Loucy (cell line): ENCODE results near the gene MARCKS.

Experiments used
- H2AFZ ChIP-seq: fragments of 200-600 bp; sonication (generic); 2 replicates; pipeline ENCODE4 v1.6.0; 2016; ENCODE audit warnings: antibody characterized with exemption, mild to moderate bottlenecking, low read length, moderate library complexity
- H3F3A ChIP-seq: fragments of 200-600 bp; 2 replicates; pipeline ENCODE4 v1.6.0; 2016; ENCODE audit warnings: antibody characterized with exemption, low read depth, mild to moderate bottlenecking
- H3K27me3 ChIP-seq: fragments of 200-600 bp; sonication (generic); 2 replicates; pipeline ENCODE4 v1.6.1; 2014; ENCODE audit warnings: low read length, mild to moderate bottlenecking; ENCODE audit not compliant: insufficient read depth, poor library complexity, severe bottlenecking
- H3K36me3 ChIP-seq: fragments of 200-600 bp; sonication (generic); 2 replicates; pipeline ENCODE4 v1.6.1; 2016; ENCODE audit warnings: low read length; ENCODE audit not compliant: insufficient read depth
- H3K4me1 ChIP-seq: fragments of 200-600 bp; sonication (generic); 2 replicates; pipeline ENCODE4 v1.5.1; 2014; ENCODE audit warnings: low read length, mild to moderate bottlenecking; ENCODE audit not compliant: insufficient read depth, poor library complexity, severe bottlenecking
- H3K4me2 ChIP-seq: fragments of 200-600 bp; sonication (generic); 2 replicates; pipeline ENCODE4 v1.6.0; 2014; ENCODE audit warnings: antibody characterized with exemption, low read length, low read depth, mild to moderate bottlenecking; ENCODE audit not compliant: poor library complexity, severe bottlenecking
- H3K4me3 ChIP-seq: fragments of 200-600 bp; sonication (generic); 2 replicates; pipeline ENCODE4 v1.5.1; 2014; ENCODE audit warnings: low read length, mild to moderate bottlenecking, mixed read lengths; ENCODE audit not compliant: poor library complexity, severe bottlenecking
- H3K79me2 ChIP-seq: fragments of 200-600 bp; sonication (generic); 2 replicates; pipeline ENCODE4 v1.6.1; 2014; ENCODE audit warnings: low read length; ENCODE audit not compliant: insufficient read depth
- H3K9ac ChIP-seq: fragments of 200-600 bp; sonication (generic); 2 replicates; pipeline ENCODE4 v1.6.0; 2014; ENCODE audit warnings: mild to moderate bottlenecking, low read depth, low read length, moderate library complexity; ENCODE audit not compliant: poor library complexity, severe bottlenecking
- H3K9me2 ChIP-seq: fragments of 200-600 bp; sonication (generic); replicated peaks from 2 replicates; pipeline ENCODE4 v1.6.1; 2016; ENCODE audit warnings: low read depth, low read length, mixed read lengths
- H3K9me3 ChIP-seq: fragments of 200-600 bp; sonication (generic); 2 replicates; pipeline ENCODE4 v1.6.1; 2014; ENCODE audit warnings: mild to moderate bottlenecking, antibody characterized with exemption, low read length, low read depth; ENCODE audit not compliant: insufficient read depth
- H4K20me1 ChIP-seq: fragments of 200-600 bp; sonication (generic); 2 replicates; pipeline ENCODE4 v1.6.0; 2014; ENCODE audit warnings: antibody characterized with exemption, low read length, mild to moderate bottlenecking; ENCODE audit not compliant: insufficient read depth, poor library complexity, severe bottlenecking
- EZH2phosphoT487 ChIP-seq: fragments of 200-600 bp; IDR thresholded peaks from 2 replicates; pipeline ENCODE4 v1.6.1; 2018; ENCODE audit warnings: antibody characterized with exemption, mild to moderate bottlenecking, moderate library complexity, borderline replicate concordance
- TF ChIP-seq, protein P1 (sequence below): fragments of 200-600 bp; sonication (generic); conservative IDR thresholded peaks from 2 replicates; pipeline ENCODE4 v1.5.1; 2014; ENCODE audit warnings: mild to moderate bottlenecking, antibody characterized with exemption, low read length

Gene MARCKS, protein sequence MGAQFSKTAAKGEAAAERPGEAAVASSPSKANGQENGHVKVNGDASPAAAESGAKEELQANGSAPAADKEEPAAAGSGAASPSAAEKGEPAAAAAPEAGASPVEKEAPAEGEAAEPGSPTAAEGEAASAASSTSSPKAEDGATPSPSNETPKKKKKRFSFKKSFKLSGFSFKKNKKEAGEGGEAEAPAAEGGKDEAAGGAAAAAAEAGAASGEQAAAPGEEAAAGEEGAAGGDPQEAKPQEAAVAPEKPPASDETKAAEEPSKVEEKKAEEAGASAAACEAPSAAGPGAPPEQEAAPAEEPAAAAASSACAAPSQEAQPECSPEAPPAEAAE

DNA sequence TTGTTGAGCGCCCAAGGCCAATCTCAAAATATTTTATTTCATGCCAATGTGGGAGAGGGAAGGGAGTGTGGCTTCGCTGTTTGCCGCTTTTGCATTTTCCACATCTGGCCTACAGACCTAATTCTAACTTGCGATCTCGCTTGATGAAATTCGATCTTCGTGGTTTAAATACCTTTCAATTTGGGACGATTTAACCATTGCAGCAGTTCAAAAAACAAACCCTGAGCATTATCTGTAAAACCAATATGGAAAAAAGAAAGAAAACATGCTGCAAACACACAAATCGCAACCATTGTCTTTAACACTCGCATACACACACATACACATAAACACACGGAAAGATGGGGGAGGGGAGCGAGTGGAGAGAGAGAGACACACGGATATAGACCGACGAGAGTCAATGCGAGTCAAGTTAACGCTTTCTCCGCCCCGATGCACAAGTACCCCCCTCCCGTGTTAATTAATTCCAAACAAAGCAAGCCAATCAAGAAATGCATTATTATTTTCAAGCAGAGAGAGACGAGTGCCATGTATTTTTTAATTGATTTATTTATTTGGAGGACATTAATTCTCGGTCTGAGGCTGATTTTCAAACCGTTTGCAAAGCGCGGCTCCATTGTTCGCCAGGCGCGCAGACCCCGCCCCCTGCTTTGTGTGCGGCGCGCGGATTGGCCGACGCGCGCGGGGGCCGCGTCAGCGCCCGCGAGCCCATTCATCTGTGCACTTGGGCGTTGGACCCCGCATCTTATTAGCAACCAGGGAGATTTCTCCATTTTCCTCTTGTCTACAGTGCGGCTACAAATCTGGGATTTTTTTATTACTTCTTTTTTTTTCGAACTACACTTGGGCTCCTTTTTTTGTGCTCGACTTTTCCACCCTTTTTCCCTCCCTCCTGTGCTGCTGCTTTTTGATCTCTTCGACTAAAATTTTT is at the start of gene MARCKS:
MARCKS (plus strand) TSS at position 721 of the 931 bp plus-strand sequence. CDS start 401 bp downstream, outside the sequence.
- Histone ChIP-seq H3K4me2 (no peak within 1 kb of the TSS), H2AFZ (no peak within 1 kb of the TSS), H3F3A (no peaks in the 10 kb centered on the region), H3K4me1 (no peaks in the 10 kb centered on the region), H3K9me2 (no peaks in the 10 kb centered on the region), H3K9me3 (no peaks in the 10 kb centered on the region), H3K36me3 (no peaks in the 10 kb centered on the region), H3K4me3 (no peak within 1 kb of the TSS), H3K27me3 (no peaks in the 10 kb centered on the region), H3K9ac (no peak within 1 kb of the TSS), H3K79me2 (no peaks in the 10 kb centered on the region), H4K20me1 (no peaks in the 10 kb centered on the region)
- TF ChIP-seq, protein P1, sequence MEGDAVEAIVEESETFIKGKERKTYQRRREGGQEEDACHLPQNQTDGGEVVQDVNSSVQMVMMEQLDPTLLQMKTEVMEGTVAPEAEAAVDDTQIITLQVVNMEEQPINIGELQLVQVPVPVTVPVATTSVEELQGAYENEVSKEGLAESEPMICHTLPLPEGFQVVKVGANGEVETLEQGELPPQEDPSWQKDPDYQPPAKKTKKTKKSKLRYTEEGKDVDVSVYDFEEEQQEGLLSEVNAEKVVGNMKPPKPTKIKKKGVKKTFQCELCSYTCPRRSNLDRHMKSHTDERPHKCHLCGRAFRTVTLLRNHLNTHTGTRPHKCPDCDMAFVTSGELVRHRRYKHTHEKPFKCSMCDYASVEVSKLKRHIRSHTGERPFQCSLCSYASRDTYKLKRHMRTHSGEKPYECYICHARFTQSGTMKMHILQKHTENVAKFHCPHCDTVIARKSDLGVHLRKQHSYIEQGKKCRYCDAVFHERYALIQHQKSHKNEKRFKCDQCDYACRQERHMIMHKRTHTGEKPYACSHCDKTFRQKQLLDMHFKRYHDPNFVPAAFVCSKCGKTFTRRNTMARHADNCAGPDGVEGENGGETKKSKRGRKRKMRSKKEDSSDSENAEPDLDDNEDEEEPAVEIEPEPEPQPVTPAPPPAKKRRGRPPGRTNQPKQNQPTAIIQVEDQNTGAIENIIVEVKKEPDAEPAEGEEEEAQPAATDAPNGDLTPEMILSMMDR, result no peak
- TF ChIP-seq EZH2phosphoT487, result no peak

DNA sequence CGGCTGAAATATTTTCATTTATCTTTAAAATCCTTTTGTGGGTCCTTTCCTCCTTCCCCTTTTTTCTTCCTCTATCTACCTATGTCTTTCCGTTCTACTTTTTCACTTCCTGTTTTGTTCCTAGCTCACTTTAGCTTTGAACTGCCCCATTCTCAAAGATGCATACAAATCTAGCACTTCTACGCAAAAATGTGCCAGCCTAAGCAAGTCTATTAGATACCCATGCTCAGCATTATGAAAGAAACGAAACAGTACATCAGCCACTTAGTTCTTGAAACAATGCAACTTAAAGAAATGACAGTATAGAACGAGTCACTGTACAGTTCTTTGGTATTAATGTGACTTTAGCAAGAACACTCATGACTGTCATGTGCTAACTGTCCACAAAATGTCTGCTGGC is 47.3 kb upstream of the MARCKS start:
- H3F3A ChIP-seq, result no peaks in the 10 kb centered on the region
- no peaks in the 10 kb centered on the region for H3K27me3 ChIP-seq
- no peaks in the 10 kb centered on the region for H3K79me2 ChIP-seq
- no peaks in the 10 kb centered on the region for H3K4me1 ChIP-seq
- H3K4me2 ChIP-seq, result no peak overlapping the region
- H3K36me3 ChIP-seq, result no peaks in the 10 kb centered on the region
- no peak for TF ChIP-seq EZH2phosphoT487
- TF ChIP-seq, protein P1, result no peak
- H3K9me3 ChIP-seq, result no peaks in the 10 kb centered on the region
- H3K4me3 ChIP-seq, result no peak overlapping the region
- H2AFZ ChIP-seq, result no peak overlapping the region
- H3K9ac ChIP-seq, result no peak overlapping the region
- no peaks in the 10 kb centered on the region for H4K20me1 ChIP-seq
- H3K9me2 ChIP-seq, result no peaks in the 10 kb centered on the region

DNA sequence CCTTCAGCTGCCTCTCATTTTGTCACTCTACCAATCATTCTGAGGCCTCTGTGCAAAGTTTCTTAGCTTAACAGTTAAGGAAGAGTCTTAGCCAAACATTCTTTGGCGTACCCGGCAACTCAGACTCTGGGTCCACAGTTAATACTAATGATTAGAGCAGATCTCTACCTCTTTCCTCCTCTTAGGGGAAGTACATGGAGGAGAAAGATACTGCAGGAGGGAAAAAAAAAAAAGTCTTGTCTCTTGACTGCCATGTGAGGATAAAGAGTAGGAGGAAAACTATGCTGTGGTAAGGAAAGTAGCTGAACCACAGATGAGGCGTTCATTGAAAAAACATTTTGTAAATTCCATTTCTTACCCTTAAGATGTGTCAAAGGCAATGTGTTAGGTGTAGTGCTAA is 44.0 kb upstream of the MARCKS start:
- H3K9me2 ChIP-seq, result no peaks in the 10 kb centered on the region
- no peak overlapping the region for H3K4me2 ChIP-seq
- H3K27me3 ChIP-seq, result no peaks in the 10 kb centered on the region
- no peaks in the 10 kb centered on the region for H3F3A ChIP-seq
- no peaks in the 10 kb centered on the region for H3K9me3 ChIP-seq
- no peaks in the 10 kb centered on the region for H4K20me1 ChIP-seq
- no peak overlapping the region for H3K4me3 ChIP-seq
- no peaks in the 10 kb centered on the region for H3K79me2 ChIP-seq
- H3K36me3 ChIP-seq, result no peaks in the 10 kb centered on the region
- TF ChIP-seq, protein P1, result no peak
- TF ChIP-seq EZH2phosphoT487, result no peak
- no peak overlapping the region for H3K9ac ChIP-seq
- H3K4me1 ChIP-seq, result no peaks in the 10 kb centered on the region
- H2AFZ ChIP-seq, result no peak overlapping the region
